NCI-H345 treated with DMSO at 0.1 percent for 48 hours (cell line): Measurements from ENCODE around the gene OCIAD1.
"Not testable (repeated sequence)": the region's sequence is repeated elsewhere in the genome, so short reads cannot be mapped to it uniquely, and the experiment has no call there.

Experiments
- DNase-seq: peaks from one replicate; lab custom pipeline; 2025; ENCODE audit not compliant: unreplicated experiment; lab: John Stamatoyannopoulos, UW

OCIAD1 gene

GRCh38 chr4:48816971-48817370 is 13.9 kb upstream of the OCIAD1 start:
- no peak for DNase-seq

- not testable (repeated sequence) for DNase-seq
These were observed 9.5 kb upstream of the OCIAD1 start for GRCh38 chr4:48821431-48821830.

GRCh38 chr4:48827622-48828021 is 3.3 kb upstream of the OCIAD1 start:
- no peak for DNase-seq

GRCh38 chr4:48831532-48832030 is 693 bp downstream of the OCIAD1 start:
- no peak for DNase-seq

GRCh38 chr4:48832571-48832970 is 1.7 kb downstream of the OCIAD1 start:
- no peak for DNase-seq

- no peak for DNase-seq
These were observed 5.8 kb downstream of the OCIAD1 start for GRCh38 chr4:48836658-48837057.

GRCh38 chr4:48841045-48841827 is 10.3 kb downstream of the OCIAD1 start:
- DNase-seq, result no peak

GRCh38 chr4:48844843-48845242 is 14.0 kb downstream of the OCIAD1 start:
- no peak for DNase-seq

- DNase-seq, result not testable (repeated sequence)
These were observed 17.9 kb downstream of the OCIAD1 start for GRCh38 chr4:48848799-48849198.

GRCh38 chr4:48851651-48852050 is 20.8 kb downstream of the OCIAD1 start:
- DNase-seq, result no peak

GRCh38 chr4:48853604-48854394 is 22.9 kb downstream of the OCIAD1 start:
- DNase-seq, result no peak

- DNase-seq, result no peak
These were observed 23.5 kb downstream of the OCIAD1 start for GRCh38 chr4:48854395-48854683.

GRCh38 chr4:48854982-48855381 is 24.1 kb downstream of the OCIAD1 start:
- no peak for DNase-seq

- DNase-seq, result no peak
These were observed 27.2 kb downstream of the OCIAD1 start for GRCh38 chr4:48858130-48858529.

GRCh38 chr4:48862038-48862437 is 31.1 kb downstream of the OCIAD1 start:
- no peak for DNase-seq

GRCh38 chr4:48862661-48863060 is 31.8 kb downstream of the OCIAD1 start:
- DNase-seq, result no peak

- no peak for DNase-seq
These were observed 32.8 kb downstream of the OCIAD1 start for GRCh38 chr4:48863728-48864127.

- not testable (repeated sequence) for DNase-seq
These were observed 33.8 kb downstream of the OCIAD1 start for GRCh38 chr4:48864696-48865095.

- DNase-seq, result no peak
These were observed 47.1 kb downstream of the OCIAD1 start for GRCh38 chr4:48877827-48878535.

GRCh38 chr4:48879561-48880442 is 48.9 kb downstream of the OCIAD1 start:
- DNase-seq, result no peak

- DNase-seq, result not testable (repeated sequence)
These were observed 50.8 kb downstream of the OCIAD1 start for GRCh38 chr4:48881646-48882045.
